ENCODE measurements around the gene JPH2.

JPH2 gene

GRCh38 chr20:44187054-44187771, at the start of gene JPH2:
Gene JPH2 (minus strand): TSS chr20:44187188. CDS start chr20:44186705, 483 bp downstream.
- FAIRE-seq: no peak

- FAIRE-seq: no peak
Measured at GRCh38 chr20:44235702-44236101, 48.7 kb upstream of the JPH2 start.

GRCh38 chr20:44234566-44235317, 47.8 kb upstream of the JPH2 start:
- no peak for FAIRE-seq

GRCh38 chr20:44233436-44234016, 46.5 kb upstream of the JPH2 start:
- no peak for FAIRE-seq

GRCh38 chr20:44232469-44232856, 45.5 kb upstream of the JPH2 start:
- peak; percentile 70 for FAIRE-seq

- FAIRE-seq: no peak
Measured at GRCh38 chr20:44231713-44232468, 44.9 kb upstream of the JPH2 start.

GRCh38 chr20:44231193-44231592, 44.2 kb upstream of the JPH2 start:
- FAIRE-seq: no peak

GRCh38 chr20:44228465-44229258, 41.7 kb upstream of the JPH2 start:
- no peak for FAIRE-seq

GRCh38 chr20:44224637-44225036, 37.6 kb upstream of the JPH2 start:
- FAIRE-seq: no peak

GRCh38 chr20:44223721-44224120, 36.7 kb upstream of the JPH2 start:
- FAIRE-seq: no peak

GRCh38 chr20:44222633-44223368, 35.8 kb upstream of the JPH2 start:
- FAIRE-seq: no peak

GRCh38 chr20:44222027-44222426, 35.0 kb upstream of the JPH2 start:
- no peak for FAIRE-seq

- FAIRE-seq: no peak
Measured at GRCh38 chr20:44221368-44221954, 34.5 kb upstream of the JPH2 start.

- no peak for FAIRE-seq
Measured at GRCh38 chr20:44219791-44220190, 32.8 kb upstream of the JPH2 start.

- FAIRE-seq: no peak
Measured at GRCh38 chr20:44219170-44219730, 32.3 kb upstream of the JPH2 start.

- no peak for FAIRE-seq
Measured at GRCh38 chr20:44218446-44218845, 31.5 kb upstream of the JPH2 start.

- FAIRE-seq: no peak
Measured at GRCh38 chr20:44217342-44218092, 30.5 kb upstream of the JPH2 start.

GRCh38 chr20:44215125-44215524, 28.1 kb upstream of the JPH2 start:
- no peak for FAIRE-seq

GRCh38 chr20:44212792-44213191, 25.8 kb upstream of the JPH2 start:
- FAIRE-seq: no peak
